Measurements from ENCODE around the gene WFDC5.
"Not testable (repeated sequence)": the region's sequence is repeated elsewhere in the genome, so short reads cannot be mapped to it uniquely, and the experiment has no call there.

The WFDC5 gene

DNA sequence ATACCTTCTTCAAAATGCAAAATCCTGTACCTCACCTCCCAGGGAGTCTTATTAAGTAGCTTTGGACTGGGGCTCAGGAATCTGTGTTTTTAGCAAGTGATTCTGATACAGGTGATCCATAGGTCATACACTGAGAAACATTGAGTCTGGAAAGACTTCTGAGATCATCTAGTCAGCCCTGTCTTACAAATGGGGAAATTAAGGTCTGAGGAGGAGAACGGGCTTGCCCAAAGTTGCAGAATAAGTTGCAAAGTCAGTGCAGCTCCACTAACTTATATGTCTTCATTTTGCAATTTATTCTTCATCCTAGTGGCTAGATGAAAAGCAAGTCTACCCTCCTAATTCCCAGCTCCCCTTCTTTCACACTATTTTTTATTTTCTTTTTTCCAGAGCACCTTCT lies 42.9 kb downstream of the WFDC5 start:
- no peak overlapping the region for H3K27ac ChIP-seq (ENCODE audit: low read depth, low read length, severe bottlenecking)
- H3K36me3 ChIP-seq (ENCODE audit: control insufficient read depth, insufficient read depth, low read length), result peaks cover 60% of the 10 kb centered on the region
- 83% methylated on average over 1 of the region's 1 CpG; no CpG with 5 or more reads in 1 of the 2 experiments for WGBS, 2 experiments (ENCODE audit: insufficient coverage in 2 of 2)
- H3K4me1 ChIP-seq (ENCODE audit: control insufficient read depth, insufficient read depth, low read length, poor library complexity, severe bottlenecking), result peaks cover 22% of the 10 kb centered on the region
- H3K9me3 ChIP-seq (ENCODE audit: control insufficient read depth, low read length), result peaks cover 7% of the 10 kb centered on the region
- H3K4me3 ChIP-seq (ENCODE audit: extremely low read depth, insufficient read depth, low read length, poor library complexity, severe bottlenecking), result no peak overlapping the region

DNA sequence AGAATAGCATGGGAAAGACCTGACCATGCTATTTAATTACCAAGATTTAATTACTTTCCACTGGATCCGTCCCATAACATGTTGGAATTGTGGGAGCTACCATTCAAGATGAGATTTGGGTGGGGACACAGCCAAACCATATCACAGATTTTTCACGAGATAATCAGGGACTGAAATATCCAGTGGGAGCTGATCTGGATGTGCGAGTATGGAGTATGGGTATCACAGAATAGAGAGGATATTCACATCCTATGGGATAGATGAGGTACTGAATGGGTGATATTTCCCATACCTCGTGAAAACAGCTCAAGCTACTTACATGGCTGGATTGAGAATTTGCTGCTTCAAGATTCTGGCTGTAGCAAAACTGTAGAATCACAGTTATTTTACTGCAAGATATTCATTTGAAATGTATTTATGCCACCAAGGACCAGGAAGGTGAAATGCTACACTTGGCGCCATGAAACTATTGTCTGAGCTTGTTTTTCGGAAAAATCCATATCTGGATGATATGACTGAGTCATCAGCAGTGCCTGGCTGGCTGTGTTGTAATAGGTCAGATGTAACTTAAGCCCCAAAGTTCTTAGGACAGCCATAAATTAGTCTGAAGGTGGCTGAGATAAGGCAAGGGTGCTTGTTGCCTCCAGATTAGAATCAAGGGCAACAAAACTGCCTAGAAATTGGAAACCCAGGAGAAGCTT lies 43.9 kb downstream of the WFDC5 start:
- Histone ChIP-seq H3K4me1 (ENCODE audit: control insufficient read depth, insufficient read depth, low read length, poor library complexity, severe bottlenecking) (peaks cover 22% of the 10 kb centered on the region), H3K27ac (ENCODE audit: low read depth, low read length, severe bottlenecking) (no peak overlapping the region)
- 92 to 94% methylated on average over 4 of the region's 6 CpGs for WGBS, 2 experiments (ENCODE audit: insufficient coverage in 2 of 2)

DNA sequence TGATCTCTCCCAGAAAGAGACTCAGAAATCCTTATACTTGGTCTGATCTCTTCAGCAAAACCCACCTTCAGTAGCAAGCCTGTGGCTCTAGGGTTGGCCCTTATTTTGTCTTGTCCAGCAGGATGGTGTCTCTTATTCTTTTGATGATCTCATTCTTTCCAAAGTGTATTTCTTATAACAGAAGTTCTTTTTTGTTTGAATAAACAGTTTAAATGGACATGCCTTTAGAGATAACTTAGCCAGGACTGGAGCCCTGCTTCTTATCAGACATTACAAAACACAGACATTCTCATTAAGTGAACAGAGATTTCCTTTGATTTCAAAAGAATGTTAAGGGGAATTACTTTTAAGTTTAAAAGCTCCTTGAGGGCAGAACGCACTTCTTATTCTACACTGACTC lies 45.7 kb downstream of the WFDC5 start:
- peak overlapping the region; percentile 87 for H3K27ac ChIP-seq (ENCODE audit: low read depth, low read length, severe bottlenecking)
- no CpG with 5 or more reads among the region's 1 CpG for WGBS, 2 experiments (ENCODE audit: insufficient coverage in 2 of 2)
- H3K36me3 ChIP-seq (ENCODE audit: control insufficient read depth, insufficient read depth, low read length), result peaks cover 42% of the 10 kb centered on the region
- peaks cover 7% of the 10 kb centered on the region for H3K9me3 ChIP-seq (ENCODE audit: control insufficient read depth, low read length)
- no peak overlapping the region for H3K4me3 ChIP-seq (ENCODE audit: extremely low read depth, insufficient read depth, low read length, poor library complexity, severe bottlenecking)
- peaks cover 22% of the 10 kb centered on the region for H3K4me1 ChIP-seq (ENCODE audit: control insufficient read depth, insufficient read depth, low read length, poor library complexity, severe bottlenecking)

More for the DNA sequence above, 43.9 kb downstream of the WFDC5 start:
- Histone ChIP-seq H3K4me3 (ENCODE audit: extremely low read depth, insufficient read depth, low read length, poor library complexity, severe bottlenecking) (no peak overlapping the region), H3K36me3 (ENCODE audit: control insufficient read depth, insufficient read depth, low read length) (peaks cover 59% of the 10 kb centered on the region), H3K9me3 (ENCODE audit: control insufficient read depth, low read length) (peaks cover 7% of the 10 kb centered on the region)

- H3K36me3 ChIP-seq (ENCODE audit: control insufficient read depth, insufficient read depth, low read length), result peaks cover 46% of the 10 kb centered on the region
- H3K27ac ChIP-seq (ENCODE audit: low read depth, low read length, severe bottlenecking), result no peak overlapping the region
- H3K4me3 ChIP-seq (ENCODE audit: extremely low read depth, insufficient read depth, low read length, poor library complexity, severe bottlenecking), result no peak overlapping the region
- peaks cover 22% of the 10 kb centered on the region for H3K4me1 ChIP-seq (ENCODE audit: control insufficient read depth, insufficient read depth, low read length, poor library complexity, severe bottlenecking)
- 100% methylated on average over 1 of the region's 2 CpGs; no CpG with 5 or more reads in 1 of the 2 experiments for WGBS, 2 experiments (ENCODE audit: insufficient coverage in 2 of 2)
- peaks cover 7% of the 10 kb centered on the region for H3K9me3 ChIP-seq (ENCODE audit: control insufficient read depth, low read length)
These were observed 47.4 kb downstream of the WFDC5 start for GRCh38 chr20:45067558-45067957.

DNA sequence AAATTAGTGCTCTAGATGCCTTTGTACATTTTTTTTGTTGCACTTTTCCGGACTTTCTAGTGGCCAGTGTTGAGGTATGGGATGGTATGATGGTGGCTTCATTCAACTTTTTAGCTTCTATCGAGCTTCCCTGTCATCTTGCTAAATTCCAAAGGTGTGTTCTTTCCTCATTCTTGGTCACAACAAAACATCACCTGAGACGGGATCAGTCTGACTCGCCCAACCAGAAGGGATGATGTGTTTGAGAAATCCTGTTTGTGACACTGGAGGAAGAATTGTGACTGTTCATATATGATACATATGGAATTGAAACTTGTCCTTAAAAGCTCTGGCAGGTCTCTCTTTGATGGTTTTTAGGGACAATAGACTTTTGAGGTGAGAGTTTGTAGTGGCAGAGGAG lies 47.9 kb downstream of the WFDC5 start:
- peaks cover 7% of the 10 kb centered on the region for H3K9me3 ChIP-seq (ENCODE audit: control insufficient read depth, low read length)
- H3K36me3 ChIP-seq (ENCODE audit: control insufficient read depth, insufficient read depth, low read length), result peaks cover 46% of the 10 kb centered on the region
- H3K4me3 ChIP-seq (ENCODE audit: extremely low read depth, insufficient read depth, low read length, poor library complexity, severe bottlenecking), result no peak overlapping the region
- H3K27ac ChIP-seq (ENCODE audit: low read depth, low read length, severe bottlenecking), result no peak overlapping the region
- H3K4me1 ChIP-seq (ENCODE audit: control insufficient read depth, insufficient read depth, low read length, poor library complexity, severe bottlenecking), result peaks cover 22% of the 10 kb centered on the region
- WGBS, 2 experiments (ENCODE audit: insufficient coverage in 2 of 2), result 100% methylated on average over 1 of the region's 4 CpGs; no CpG with 5 or more reads in 1 of the 2 experiments

GRCh38 chr20:45066372-45066771 lies 48.6 kb downstream of the WFDC5 start:
- Histone ChIP-seq H3K27ac (ENCODE audit: low read depth, low read length, severe bottlenecking) (no peak overlapping the region), H3K9me3 (ENCODE audit: control insufficient read depth, low read length) (peaks cover 7% of the 10 kb centered on the region), H3K4me1 (ENCODE audit: control insufficient read depth, insufficient read depth, low read length, poor library complexity, severe bottlenecking) (peaks cover 22% of the 10 kb centered on the region), H3K4me3 (ENCODE audit: extremely low read depth, insufficient read depth, low read length, poor library complexity, severe bottlenecking) (no peak overlapping the region), H3K36me3 (ENCODE audit: control insufficient read depth, insufficient read depth, low read length) (peaks cover 46% of the 10 kb centered on the region)
- WGBS, 2 experiments (ENCODE audit: insufficient coverage in 2 of 2), result 97 to 100% methylated on average over 6 to 7 of the region's 7 CpGs

- H3K4me3 ChIP-seq (ENCODE audit: extremely low read depth, insufficient read depth, low read length, poor library complexity, severe bottlenecking), result no peak overlapping the region
- H3K4me1 ChIP-seq (ENCODE audit: control insufficient read depth, insufficient read depth, low read length, poor library complexity, severe bottlenecking), result peaks cover 35% of the 10 kb centered on the region
- H3K36me3 ChIP-seq (ENCODE audit: control insufficient read depth, insufficient read depth, low read length), result peaks cover 41% of the 10 kb centered on the region
- no peak overlapping the region for H3K27ac ChIP-seq (ENCODE audit: low read depth, low read length, severe bottlenecking)
- H3K9me3 ChIP-seq (ENCODE audit: control insufficient read depth, low read length), result no peaks in the 10 kb centered on the region
These were observed 50.2 kb downstream of the WFDC5 start for GRCh38 chr20:45064812-45065211.

DNA sequence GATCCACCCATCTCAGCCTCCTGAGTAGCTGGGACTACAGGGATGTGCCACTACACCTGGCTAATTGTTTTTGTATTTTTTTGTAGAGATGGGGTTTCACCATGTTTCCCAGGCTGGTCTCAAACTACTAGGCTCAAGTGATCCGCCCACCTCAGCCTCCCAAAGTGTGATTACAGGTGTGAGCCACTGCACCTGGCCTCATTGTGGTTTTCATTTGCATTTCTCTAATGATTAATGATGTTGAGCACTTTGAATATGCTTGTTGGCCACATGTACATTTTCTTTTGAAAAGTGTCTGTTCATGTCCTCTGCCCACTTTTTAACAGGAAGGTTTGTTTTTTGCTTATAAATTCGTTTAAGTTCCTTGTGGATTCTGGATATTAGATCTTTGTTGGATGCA lies 51.9 kb downstream of the WFDC5 start:
- H3K9me3 ChIP-seq (ENCODE audit: control insufficient read depth, low read length); H3K4me3 ChIP-seq (ENCODE audit: extremely low read depth, insufficient read depth, low read length, poor library complexity, severe bottlenecking); H3K27ac ChIP-seq (ENCODE audit: low read depth, low read length, severe bottlenecking): not testable (repeated sequence)
- H3K36me3 ChIP-seq (ENCODE audit: control insufficient read depth, insufficient read depth, low read length), result peaks cover 39% of the 10 kb centered on the region
- 85 to 88% methylated on average over 1 to 2 of the region's 2 CpGs for WGBS, 2 experiments (ENCODE audit: insufficient coverage in 2 of 2)
- H3K4me1 ChIP-seq (ENCODE audit: control insufficient read depth, insufficient read depth, low read length, poor library complexity, severe bottlenecking), result peaks cover 35% of the 10 kb centered on the region

DNA sequence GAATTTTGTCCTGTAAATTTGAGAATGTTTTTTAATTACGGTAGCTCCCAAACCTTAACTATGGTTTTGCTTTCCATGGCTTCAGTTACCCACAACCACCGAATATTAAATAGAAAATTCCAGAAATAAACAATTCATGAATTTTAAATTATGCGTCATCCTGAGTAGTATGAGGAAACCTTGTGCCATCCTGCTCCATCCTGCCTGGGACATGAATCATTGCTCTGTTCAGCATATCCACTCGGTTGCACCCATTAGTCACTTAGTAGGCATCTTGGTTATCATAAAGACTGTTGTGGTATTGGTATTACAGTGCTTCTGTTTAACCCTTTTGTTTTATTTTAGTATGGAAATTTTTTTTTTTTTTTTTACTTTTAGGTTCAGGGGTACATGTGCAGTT lies 53.7 kb downstream of the WFDC5 start:
- H3K4me3 ChIP-seq (ENCODE audit: extremely low read depth, insufficient read depth, low read length, poor library complexity, severe bottlenecking), result no peak overlapping the region
- peaks cover 30% of the 10 kb centered on the region for H3K4me1 ChIP-seq (ENCODE audit: control insufficient read depth, insufficient read depth, low read length, poor library complexity, severe bottlenecking)
- H3K9me3 ChIP-seq (ENCODE audit: control insufficient read depth, low read length), result no peaks in the 10 kb centered on the region
- 57 to 80% methylated on average over 1 to 3 of the region's 4 CpGs for WGBS, 2 experiments (ENCODE audit: insufficient coverage in 2 of 2)
- peaks cover 32% of the 10 kb centered on the region for H3K36me3 ChIP-seq (ENCODE audit: control insufficient read depth, insufficient read depth, low read length)
- H3K27ac ChIP-seq (ENCODE audit: low read depth, low read length, severe bottlenecking), result peak overlapping the region; percentile 71

GRCh38 chr20:45060294-45060693 lies 54.7 kb downstream of the WFDC5 start:
- H3K4me1 ChIP-seq (ENCODE audit: control insufficient read depth, insufficient read depth, low read length, poor library complexity, severe bottlenecking), result peaks cover 30% of the 10 kb centered on the region
- H3K36me3 ChIP-seq (ENCODE audit: control insufficient read depth, insufficient read depth, low read length), result peaks cover 29% of the 10 kb centered on the region
- no peaks in the 10 kb centered on the region for H3K9me3 ChIP-seq (ENCODE audit: control insufficient read depth, low read length)
- no peak overlapping the region for H3K4me3 ChIP-seq (ENCODE audit: extremely low read depth, insufficient read depth, low read length, poor library complexity, severe bottlenecking)
- peak overlapping the region; percentile 71 for H3K27ac ChIP-seq (ENCODE audit: low read depth, low read length, severe bottlenecking)
- 100% methylated on average over 1 to 2 of the region's 4 CpGs for WGBS, 2 experiments (ENCODE audit: insufficient coverage in 2 of 2)

Measured in mesodermal cell (in vitro differentiated cells).